GM19455 (cell line): ENCODE measurements around the gene CAMTA2.

Experiments
- ATAC-seq: cut with Tn5 transposase; IDR thresholded peaks from one replicate; pipeline ENCODE4 v1.9.1; 2021; ENCODE audit not compliant: unreplicated experiment

CAMTA2 gene

DNA sequence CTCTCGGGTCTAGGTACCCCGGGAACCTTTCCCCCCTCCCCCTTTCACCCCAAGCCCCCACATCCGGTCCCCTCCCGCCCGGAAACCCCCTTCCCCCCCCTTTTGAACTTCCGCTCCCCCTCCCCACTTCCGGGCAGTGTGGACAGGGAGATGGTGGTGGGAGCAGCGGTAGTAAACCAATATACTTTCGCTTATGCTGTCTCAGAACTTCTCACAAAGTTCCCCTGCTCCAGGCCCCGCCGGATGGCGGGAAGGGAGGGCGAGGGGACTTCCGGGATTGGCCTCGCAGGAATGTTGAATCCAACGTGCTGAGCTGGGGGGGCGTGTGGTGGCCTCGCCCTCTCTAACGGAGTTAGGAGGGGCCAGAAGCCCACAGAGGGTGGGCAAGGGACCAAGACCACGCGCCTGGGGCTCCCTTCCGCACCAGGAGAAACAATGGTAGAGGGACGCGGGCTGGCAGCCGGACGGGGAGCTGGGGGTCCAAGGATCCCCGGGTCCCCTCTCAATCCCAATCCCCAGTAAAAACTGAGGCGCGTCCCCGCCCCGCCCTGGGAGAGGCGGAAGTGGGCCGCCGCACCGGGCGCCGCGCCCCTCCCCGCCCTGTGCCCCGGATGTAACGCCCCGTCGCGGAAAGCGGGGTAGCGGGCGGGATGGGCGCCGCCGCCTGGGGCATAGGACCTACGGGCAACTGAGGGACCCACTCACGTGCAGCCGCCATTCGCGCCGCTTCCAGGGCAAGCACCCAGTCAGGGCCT lies 39.9 kb downstream of the CAMTA2 start:
- ATAC-seq = peak; percentile 9

DNA sequence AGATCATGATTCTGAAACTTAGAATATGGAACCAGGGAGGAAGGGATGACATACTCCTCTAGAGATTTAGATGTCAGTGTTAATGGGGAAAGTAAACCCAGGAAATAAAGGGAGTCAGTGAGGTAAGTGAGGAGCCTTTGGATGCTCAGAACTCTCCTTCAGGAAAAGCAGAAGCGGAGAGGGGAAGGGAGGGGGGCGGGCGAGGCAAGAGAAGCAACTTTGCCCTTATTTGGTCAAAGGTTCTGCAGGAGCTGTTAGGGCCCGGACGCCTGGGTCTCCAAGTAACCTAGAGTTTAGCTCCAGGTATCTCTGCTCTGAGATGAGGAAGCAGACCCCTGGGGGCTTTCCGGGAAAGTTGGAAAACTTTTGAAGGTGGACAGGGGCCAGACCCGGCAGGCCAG lies 40.5 kb downstream of the CAMTA2 start:
- ATAC-seq = no peak

DNA sequence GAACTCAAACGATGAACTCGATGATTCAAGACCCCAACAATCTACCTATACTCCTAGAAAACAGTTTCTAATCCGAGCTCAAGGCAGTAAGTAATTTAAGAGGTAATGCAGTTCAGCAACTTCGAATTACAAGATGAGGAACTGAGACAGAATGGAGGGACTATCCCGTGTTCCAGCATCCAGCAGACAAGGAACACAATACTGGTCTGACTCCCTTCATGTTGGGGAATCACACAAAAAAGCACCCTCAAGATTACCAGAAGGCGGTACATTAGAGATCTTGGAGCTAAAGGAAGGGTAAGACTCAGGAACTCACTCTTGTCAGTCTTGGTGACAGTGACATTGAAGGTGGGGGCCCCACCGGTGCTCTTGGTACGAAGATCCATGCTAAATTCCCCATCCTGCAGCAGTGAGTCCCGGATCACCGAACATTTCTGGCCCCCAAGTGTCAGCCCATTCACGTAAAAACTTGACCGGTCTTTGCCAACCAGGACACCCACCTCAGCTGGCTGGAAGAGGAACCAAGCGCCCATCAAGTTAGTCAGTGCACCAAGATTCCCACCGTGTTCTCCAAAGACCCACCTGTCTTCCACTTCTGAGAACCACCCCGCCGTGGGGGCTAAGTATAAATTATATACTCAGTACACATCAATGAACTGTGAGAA lies 41.0 kb downstream of the CAMTA2 start:
- no peak for ATAC-seq

DNA sequence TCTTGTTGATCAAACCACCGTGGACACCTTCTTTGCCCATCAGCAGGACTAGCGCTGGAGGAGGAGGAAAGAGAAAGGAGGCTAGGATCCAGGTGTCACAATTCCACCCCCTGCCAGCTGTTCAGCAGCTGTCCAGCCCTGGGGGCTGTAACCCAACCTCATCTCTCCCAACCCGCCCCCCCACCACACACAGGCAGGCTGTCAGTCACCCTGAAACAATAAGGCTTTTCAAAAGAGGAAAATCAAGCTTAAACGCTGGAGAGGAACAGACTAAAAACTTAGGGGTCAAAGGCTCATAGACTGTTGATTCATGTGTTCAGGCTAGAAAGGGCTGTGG lies 41.6 kb downstream of the CAMTA2 start:
- no peak for ATAC-seq

DNA sequence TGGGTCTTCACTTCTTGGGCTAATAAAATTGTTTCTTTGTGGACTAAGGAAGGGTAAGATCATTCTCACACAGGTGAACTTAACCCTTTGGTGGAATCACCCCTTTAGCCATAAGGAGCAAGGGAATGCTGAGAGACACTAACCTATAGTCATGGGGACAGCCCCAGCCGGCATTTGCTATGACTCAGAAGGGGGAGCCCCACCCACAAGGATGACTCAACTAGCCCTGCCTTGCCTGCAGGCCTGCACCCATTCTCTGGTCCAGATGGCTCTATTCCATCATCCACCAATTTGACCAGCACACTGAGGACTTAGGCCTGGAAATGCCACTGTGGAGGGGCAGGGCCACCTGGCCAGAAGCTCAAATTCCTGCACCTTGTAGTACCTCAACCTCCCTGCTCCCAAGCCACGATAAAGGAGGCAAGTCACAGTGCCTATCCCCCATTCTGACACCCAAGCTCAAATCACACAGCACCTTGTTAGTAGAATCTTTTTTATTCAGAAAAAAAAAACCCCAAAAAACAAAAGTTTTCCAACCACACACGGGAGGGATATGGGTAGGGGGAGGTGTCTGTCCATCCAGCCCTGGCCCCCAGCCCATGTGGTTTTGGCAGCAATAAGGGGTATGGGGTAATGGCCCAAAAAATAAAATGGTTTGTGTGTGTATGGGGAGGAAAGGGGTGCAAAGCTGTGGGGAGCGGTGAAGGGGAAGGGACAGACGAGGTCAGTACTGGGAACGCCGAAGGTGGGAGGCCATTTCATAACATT lies 42.1 kb downstream of the CAMTA2 start:
- no peak for ATAC-seq

DNA sequence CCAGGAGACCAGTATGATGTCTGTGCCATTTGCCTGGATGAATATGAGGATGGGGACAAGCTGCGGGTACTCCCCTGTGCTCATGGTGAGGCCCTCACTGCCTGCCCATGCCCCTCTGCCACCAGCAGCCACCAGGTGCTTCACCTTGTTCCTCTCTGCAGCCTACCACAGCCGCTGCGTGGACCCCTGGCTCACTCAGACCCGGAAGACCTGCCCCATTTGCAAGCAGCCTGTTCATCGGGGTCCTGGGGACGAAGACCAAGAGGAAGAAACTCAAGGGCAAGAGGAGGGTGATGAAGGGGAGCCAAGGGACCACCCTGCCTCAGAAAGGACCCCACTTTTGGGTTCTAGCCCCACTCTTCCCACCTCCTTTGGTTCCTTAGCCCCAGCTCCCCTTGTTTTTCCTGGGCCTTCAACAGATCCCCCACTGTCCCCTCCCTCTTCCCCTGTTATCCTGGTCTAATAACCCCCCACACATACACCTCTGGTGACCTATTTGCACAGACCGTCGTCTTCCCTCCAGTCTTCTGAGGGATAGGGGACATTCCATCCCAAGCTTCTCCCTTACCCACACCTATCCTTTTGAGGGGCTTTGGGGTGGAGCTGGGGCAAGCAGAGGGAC lies 42.8 kb downstream of the CAMTA2 start:
- ATAC-seq = no peak

DNA sequence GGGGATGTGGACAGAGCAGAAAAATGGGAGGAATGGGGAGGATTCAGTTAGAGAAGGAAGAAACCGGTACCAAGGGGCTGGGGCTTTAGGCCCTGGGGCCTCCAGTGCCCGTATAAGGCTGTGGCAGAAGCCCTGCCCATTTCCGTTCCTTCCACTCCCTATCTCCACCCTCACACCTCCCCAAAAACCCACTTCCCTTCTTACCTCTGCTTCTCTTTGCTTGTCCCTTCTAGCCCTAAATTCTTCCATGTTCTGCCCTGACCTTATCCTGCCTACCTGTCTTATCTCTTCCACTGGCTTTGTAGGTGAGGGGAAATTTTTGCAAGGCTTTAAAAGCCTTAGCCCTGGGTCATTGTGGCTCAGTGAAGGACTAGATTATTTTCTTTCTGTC lies 43.3 kb downstream of the CAMTA2 start:
- no peak for ATAC-seq

DNA sequence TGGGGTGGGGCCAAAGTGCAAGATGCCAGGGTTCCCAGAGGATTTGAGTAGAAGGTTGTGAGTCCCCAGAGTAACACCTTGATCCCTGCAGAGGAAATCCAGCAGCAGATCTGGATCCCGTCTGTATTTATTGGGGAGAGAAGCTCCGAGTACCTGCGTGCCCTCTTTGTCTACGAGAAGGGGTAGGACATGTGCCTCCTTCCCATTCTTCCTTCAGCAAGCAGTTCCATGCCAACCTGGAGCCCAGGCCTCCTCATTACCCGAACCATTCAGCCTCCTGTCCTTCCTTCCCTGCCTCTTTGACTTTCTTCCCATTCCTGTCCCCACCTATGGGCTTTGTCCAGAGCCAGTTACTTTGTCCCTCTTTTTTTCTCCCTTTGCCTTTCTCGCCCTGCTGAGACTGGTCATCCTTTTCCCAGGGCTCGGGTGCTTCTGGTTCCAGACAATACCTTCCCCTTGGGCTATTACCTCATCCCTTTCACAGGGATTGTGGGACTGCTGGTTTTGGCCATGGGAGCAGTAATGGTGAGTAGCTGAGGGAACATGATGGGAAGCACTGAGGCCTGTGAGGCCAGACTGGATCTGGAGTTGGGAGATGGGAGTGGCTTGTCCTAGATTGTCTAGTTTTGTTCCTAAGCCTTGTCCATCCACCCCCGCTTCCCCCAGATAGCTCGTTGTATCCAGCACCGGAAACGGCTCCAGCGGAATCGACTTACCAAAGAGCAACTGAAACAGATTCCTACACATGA lies 44.5 kb downstream of the CAMTA2 start:
- ATAC-seq = no peak

DNA sequence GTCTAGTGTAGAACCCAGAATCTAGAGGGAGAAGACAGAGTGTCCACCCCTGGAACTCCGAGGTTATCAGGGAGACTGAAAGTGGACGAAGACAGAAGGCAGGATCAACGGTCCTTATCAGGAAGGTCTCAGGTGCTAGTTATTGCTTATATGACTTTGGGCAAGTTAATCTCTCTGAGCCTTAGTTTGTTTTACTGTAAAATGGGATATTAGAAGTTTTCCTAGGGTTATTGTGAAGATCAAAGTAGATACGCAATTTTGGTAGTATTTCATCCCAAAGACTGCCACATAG lies 46.2 kb downstream of the CAMTA2 start:
- no peak for ATAC-seq

DNA sequence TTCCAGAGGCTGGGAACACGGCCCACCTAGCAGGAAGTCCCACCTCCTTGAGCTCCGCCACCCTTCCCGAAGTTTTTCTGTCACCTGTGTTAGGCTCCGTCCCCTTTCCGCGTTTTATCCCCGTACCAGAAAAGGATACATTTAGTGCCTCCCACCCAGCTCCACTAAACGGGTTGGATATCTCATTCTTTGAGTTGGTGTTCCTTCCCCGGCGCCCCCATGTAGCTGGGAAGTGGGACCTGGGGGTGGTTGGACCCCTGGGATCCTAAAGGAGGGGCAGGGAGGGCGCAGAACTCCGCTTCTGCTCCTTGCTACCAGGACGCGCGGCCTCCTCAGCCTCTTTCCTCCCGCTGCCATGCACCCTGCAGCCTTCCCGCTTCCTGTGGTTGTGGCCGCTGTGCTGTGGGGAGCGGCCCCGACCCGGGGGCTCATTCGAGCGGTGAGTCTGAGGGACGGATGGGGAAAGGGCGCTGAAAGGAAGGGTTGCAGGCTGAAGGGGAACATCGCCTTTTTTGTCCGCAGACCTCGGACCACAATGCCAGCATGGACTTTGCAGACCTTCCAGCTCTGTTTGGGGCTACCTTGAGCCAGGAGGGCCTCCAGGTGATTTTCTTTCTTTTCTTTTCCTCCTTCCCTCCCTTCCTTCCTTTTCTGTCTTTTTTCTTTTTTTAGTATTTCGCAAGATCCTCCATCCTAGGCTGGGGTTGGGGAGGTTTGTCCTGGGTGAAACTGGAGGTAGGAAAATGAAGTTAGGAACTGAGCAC lies 46.7 kb downstream of the CAMTA2 start:
- no peak for ATAC-seq

DNA sequence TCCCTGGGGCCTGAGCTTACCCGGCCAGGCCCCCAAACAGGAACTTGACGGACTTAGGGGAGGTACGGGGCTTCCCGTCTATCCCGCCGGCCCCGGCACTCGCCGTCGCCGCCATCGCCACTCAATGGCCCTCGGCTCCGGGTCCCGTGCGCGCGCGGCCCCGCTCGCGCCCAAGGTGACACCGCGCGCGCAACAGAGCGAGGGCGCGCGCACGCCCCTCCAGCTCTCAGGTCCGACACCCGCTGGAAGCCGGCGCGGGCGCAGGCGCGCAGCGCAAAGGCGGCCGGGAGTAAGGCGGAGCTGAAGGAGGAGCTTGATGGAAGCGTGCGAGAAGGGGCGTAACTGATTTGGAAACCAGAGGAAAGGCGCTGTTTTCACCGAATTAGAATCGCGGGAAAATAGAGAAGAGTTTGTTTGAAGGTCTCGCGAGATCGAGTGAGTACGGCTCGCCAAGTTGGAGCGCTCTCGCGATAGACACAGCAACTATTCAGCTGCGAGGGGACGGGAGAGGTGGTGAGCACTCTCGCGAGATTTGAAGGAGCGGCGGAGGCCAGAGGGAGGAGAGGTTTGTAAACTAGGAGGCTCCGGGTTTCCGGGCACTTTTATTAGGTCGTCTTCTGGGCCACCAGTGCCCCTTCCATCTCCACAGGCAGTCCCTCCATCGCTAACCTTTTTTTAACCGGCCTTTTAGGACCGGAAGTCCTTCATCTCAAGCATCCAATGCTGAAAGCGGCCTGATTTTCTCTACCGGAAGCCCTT lies 47.5 kb downstream of the CAMTA2 start, which contains the start of the genes RNF167 and SLC25A11:
RNF167 (plus strand) TSS at position 473 of the 759 bp plus-strand sequence. CDS start 642 bp downstream, outside the sequence.
SLC25A11 (minus strand) TSS at position 251 of the 759 bp plus-strand sequence; CDS start at position 115, 136 bp downstream.
- ATAC-seq = peak; percentile 65

DNA sequence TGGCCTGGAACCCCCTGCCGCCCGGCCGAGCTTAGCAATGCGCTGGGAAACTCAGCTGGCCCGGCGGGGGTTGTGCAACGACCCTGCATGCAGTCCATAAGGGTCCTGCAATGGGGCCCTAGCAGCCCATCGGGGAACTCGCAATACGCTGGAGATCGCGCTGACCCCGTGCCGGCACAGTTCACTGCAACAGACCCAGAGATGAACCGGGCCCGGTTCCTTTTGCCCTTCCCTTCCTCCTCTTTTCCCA lies 48.0 kb downstream of the CAMTA2 start:
- ATAC-seq = peak; percentile 32

DNA sequence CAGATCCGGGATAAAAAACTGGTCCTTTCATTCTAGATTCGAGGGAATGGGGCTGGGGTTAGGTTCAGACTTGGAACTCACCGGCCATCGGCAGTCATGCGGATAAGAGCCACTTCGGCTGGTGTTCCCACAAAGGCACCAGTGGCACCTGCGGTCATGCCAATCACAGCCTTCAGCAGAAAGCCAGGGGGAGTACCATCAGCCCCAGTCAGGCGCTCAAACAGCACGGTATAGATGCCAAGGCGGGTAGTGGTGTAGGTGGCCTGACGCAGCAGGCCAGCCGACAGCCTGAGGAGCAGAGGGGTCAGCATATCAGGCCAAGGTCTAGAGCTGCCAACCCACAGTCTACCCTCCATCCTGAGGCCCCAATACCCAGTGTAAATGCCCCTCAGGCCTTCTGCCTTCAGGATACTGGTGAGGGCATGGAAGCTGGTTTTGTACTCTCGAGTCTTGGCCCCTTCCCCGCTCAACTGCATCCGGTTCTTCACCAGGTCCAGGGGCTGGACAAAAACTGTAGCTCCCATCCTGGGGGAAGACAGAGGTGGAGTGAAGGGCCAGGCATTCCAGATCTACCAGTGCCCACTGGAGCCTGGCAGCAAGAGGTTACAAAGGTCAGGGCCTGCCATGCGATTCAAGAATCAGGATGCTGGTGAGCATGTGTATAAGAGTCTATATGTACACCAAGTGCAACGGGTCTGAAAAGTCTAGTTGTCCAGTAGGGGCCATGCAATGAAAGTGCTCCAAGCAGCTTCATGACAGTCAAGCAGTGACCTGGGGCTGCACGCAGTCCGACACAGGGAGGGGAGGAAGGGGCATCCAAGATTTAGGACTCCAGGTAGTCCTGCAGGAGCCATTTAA lies 48.6 kb downstream of the CAMTA2 start:
- no peak for ATAC-seq

DNA sequence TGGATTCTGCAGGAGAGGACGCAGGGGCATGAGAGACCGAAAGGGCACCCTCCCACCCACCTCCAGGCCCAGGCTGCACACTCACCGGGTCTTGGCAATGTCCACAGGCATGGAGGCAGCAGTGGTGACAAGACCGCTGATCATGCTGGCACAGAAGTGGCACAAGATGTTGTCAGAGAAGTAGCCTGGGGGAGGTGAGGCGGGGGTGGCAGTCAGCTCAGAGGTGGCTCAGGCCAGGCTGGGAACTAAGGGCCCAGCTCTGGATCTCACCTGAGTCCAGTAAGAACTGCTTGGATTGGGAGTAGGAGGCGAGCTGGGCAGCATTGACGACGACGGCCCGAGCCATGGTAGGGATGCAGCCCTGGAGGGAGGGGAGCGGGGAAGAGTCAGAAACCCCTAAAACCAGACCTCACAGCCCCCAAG lies 49.4 kb downstream of the CAMTA2 start:
- no peak for ATAC-seq

DNA sequence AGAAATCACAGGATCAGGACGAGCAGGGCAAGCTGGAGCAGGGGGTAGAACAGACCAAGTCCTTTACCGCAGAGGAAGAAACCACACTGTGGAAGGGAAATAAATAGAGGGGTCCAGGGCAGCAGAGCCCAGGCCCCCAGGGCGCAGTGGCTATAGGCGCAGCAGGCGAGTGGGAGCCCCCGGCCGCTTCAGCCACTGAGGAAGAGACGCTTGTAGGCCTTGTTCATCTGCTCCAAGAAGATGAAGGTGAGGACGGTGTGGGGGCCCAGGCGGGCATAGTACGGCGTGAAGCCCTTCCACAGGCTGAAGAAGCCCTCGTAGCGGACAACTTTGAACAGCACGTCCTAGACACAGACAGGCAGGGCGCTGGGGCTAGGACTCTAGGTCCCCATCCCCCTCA lies 49.9 kb downstream of the CAMTA2 start:
- ATAC-seq = no peak

DNA sequence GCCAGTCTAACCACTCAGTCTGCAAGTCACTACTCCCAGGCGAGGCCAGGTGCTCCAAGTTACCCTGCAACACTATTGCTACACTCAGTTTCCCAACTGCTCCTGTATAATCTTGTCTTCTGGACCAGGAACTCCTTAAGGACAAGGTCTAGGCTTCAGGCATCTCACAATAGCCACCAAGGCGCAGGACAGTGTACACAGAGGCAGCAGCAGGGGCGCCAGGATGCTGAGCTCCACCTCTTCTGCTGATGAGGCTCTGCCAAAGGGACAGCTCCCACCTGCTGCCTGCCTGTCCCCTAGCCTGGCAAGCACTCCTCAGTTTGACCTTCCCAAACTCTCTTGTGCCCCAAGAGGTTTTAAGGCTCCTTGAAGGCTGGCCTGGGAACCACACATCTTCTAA lies 51.0 kb downstream of the CAMTA2 start:
- ATAC-seq = no peak

DNA sequence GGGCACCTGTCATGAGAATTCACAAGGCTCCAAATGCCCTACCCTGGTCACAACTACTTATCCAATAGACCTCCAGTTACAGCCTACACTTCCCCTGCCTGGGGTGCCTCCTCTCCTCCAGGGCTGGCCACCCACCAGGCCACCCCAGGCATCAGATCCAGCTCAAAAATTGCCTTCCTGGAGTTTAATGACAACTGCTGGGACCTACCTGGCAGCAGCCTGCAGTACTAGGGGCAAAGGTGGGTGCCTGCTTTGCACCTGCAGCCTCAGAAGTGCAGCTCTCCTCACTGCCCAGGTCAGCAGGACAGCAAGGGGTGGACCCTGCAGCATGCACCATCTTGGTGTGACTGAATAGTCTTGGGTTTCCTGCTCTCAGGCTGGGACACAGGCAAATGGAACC lies 51.8 kb downstream of the CAMTA2 start:
- no peak for ATAC-seq

DNA sequence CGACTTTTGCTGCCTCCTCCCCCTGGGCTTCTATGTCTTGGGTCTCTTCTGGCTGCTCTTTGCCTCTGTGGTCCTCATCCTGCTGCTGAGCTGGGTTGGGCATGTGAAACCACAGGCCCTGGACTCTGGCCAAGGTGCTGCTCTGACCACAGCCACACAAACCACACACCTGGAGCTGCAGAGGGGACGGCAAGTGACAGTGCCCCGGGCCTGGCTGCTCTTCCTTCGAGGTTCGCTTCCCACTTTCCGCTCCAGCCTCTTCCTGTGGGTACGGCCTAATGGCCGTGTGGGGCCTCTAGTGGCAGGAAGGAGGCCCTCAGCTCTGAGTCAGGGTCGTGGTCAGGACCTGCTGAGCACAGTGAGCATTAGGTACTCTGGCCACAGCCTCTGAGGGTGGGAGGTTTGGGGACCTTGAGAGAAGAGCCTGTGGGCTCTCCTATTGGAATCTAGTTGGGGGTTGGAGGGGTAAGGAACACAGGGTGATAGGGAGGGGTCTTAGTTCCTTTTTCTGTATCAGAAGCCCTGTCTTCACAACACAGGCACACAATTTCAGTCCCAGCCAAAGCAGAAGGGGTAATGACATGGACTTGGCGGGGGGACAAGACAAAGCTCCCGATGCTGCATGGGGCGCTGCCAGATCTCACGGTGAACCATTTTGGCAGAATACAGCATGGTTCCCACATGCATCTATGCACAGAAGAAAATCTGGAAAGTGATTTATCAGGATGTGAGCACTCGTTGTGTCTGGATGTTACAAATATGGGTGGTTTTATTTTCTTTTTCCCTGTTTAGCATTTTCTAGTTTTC lies 53.1 kb downstream of the CAMTA2 start:
- no peak for ATAC-seq
